HG03558 (cell line): Measurements from ENCODE around the gene KRTAP10-9.
"Not testable (repeated sequence)": the region's sequence is repeated elsewhere in the genome, so short reads cannot be mapped to it uniquely, and the experiment has no call there.

ENCODE experiments used
- ATAC-seq: cut with Tn5 transposase; IDR thresholded peaks from one replicate; pipeline ENCODE4 v1.9.1; 2021; ENCODE audit warnings: moderate number of reproducible peaks; ENCODE audit not compliant: unreplicated experiment; ENCODE audit errors: extremely low read depth

KRTAP10-9 gene

GRCh38 chr21:44594406-44594916, 32.4 kb upstream of the KRTAP10-9 start:
- no peak for ATAC-seq

GRCh38 chr21:44595524-44595923, 31.4 kb upstream of the KRTAP10-9 start:
- no peak for ATAC-seq

- ATAC-seq: no peak
Measured at GRCh38 chr21:44596068-44596725, 30.7 kb upstream of the KRTAP10-9 start.

GRCh38 chr21:44598061-44598460, 28.8 kb upstream of the KRTAP10-9 start:
- ATAC-seq: no peak

- no peak for ATAC-seq
Measured at GRCh38 chr21:44599264-44600029, 27.4 kb upstream of the KRTAP10-9 start.

GRCh38 chr21:44600118-44600978, 26.5 kb upstream of the KRTAP10-9 start, which contains the start of gene KRTAP10-7:
TSS of gene KRTAP10-7 (plus strand) at chr21:44600597. CDS start at chr21:44600622, 25 bp downstream.
- not testable (repeated sequence) for ATAC-seq

- ATAC-seq: not testable (repeated sequence)
Measured at GRCh38 chr21:44601091-44601490, 25.8 kb upstream of the KRTAP10-9 start.

GRCh38 chr21:44601596-44602462, 25.1 kb upstream of the KRTAP10-9 start:
- no peak for ATAC-seq

GRCh38 chr21:44602463-44602850, 24.4 kb upstream of the KRTAP10-9 start:
- no peak for ATAC-seq

GRCh38 chr21:44603109-44603875, 23.6 kb upstream of the KRTAP10-9 start:
- ATAC-seq: no peak

- no peak for ATAC-seq
Measured at GRCh38 chr21:44603911-44604310, 23.0 kb upstream of the KRTAP10-9 start.

GRCh38 chr21:44606495-44606894, 20.4 kb upstream of the KRTAP10-9 start:
- ATAC-seq: no peak

GRCh38 chr21:44609193-44609592, 17.7 kb upstream of the KRTAP10-9 start:
- no peak for ATAC-seq

GRCh38 chr21:44610157-44610843, 16.6 kb upstream of the KRTAP10-9 start:
- ATAC-seq: not testable (repeated sequence)

- ATAC-seq: no peak
Measured at GRCh38 chr21:44611551-44611950, 15.3 kb upstream of the KRTAP10-9 start.

GRCh38 chr21:44612029-44612486, 14.8 kb upstream of the KRTAP10-9 start, which contains the start of gene KRTAP10-8:
TSS of gene KRTAP10-8 (plus strand) at chr21:44612079. CDS start at chr21:44612101, 22 bp downstream.
- ATAC-seq: no peak

GRCh38 chr21:44612669-44613229, 14.1 kb upstream of the KRTAP10-9 start:
- no peak for ATAC-seq
